DOHH2 (cell line): ENCODE data around the gene FOSL2.

Source experiments
- H3F3A ChIP-seq: fragments of 200-600 bp; sonication (generic), shearing (Covaris generic); 2 replicates; pipeline ENCODE4 v1.6.0; 2016; ENCODE audit warnings: antibody characterized with exemption, mild to moderate bottlenecking; ENCODE audit not compliant: control insufficient read depth, insufficient read depth
- H3K27ac ChIP-seq: fragments of 200-600 bp; sonication (generic); 2 replicates; pipeline ENCODE4 v1.5.1; 2014; ENCODE audit warnings: low read depth, mild to moderate bottlenecking, low read length, moderate library complexity
- H3K27me3 ChIP-seq: fragments of 200-600 bp; sonication (generic); 2 replicates; pipeline ENCODE4 v1.6.1; 2014; ENCODE audit warnings: mild to moderate bottlenecking, low read length, mixed read lengths; ENCODE audit not compliant: control insufficient read depth
- H3K36me3 ChIP-seq: fragments of 200-600 bp; sonication (generic); 2 replicates; pipeline ENCODE4 v1.6.1; 2014; ENCODE audit warnings: mild to moderate bottlenecking, low read length, moderate library complexity, mixed read lengths; ENCODE audit not compliant: control insufficient read depth
- H3K4me1 ChIP-seq: fragments of 200-600 bp; sonication (generic); 2 replicates; pipeline ENCODE4 v1.6.1; 2014; ENCODE audit warnings: mild to moderate bottlenecking, low read length, mixed read lengths; ENCODE audit not compliant: control insufficient read depth
- H3K4me2 ChIP-seq: fragments of 200-600 bp; sonication (generic); 2 replicates; pipeline ENCODE4 v1.6.0; 2014; ENCODE audit warnings: mild to moderate bottlenecking, low read length, moderate library complexity
- H3K4me3 ChIP-seq: fragments of 200-600 bp; sonication (generic); 2 replicates; pipeline ENCODE4 v1.5.1; 2014; ENCODE audit warnings: mild to moderate bottlenecking, low read length, mixed read lengths
- H3K79me2 ChIP-seq: fragments of 200-600 bp; sonication (generic); 2 replicates; pipeline ENCODE4 v1.6.1; 2014; ENCODE audit warnings: mild to moderate bottlenecking, low read length, mixed read lengths; ENCODE audit not compliant: control insufficient read depth
- H3K9me2 ChIP-seq: fragments of 200-600 bp; sonication (generic); replicated peaks from 2 replicates; pipeline ENCODE4 v1.6.1; 2014; ENCODE audit warnings: mild to moderate bottlenecking, low read length, mixed read lengths; ENCODE audit not compliant: control insufficient read depth
- H3K9me3 ChIP-seq: fragments of 200-600 bp; sonication (generic); 2 replicates; pipeline ENCODE4 v1.6.1; 2014; ENCODE audit warnings: antibody characterized with exemption, low read length, mixed read lengths; ENCODE audit not compliant: control insufficient read depth, insufficient read depth
- H4K20me1 ChIP-seq: fragments of 200-600 bp; sonication (generic); 2 replicates; pipeline ENCODE4 v1.6.0; 2014; ENCODE audit warnings: low read depth, mild to moderate bottlenecking, antibody characterized with exemption, low read length, moderate library complexity; ENCODE audit not compliant: control insufficient read depth, insufficient read depth
- CTCF ChIP-seq: fragments of 200-600 bp; sonication (generic); IDR thresholded peaks from one replicate; pipeline ENCODE4 v1.5.1; 2014; ENCODE audit warnings: antibody characterized with exemption, mild to moderate bottlenecking, low read depth, low read length; ENCODE audit not compliant: poor library complexity, severe bottlenecking
- EZH2phosphoT487 ChIP-seq: fragments of 200-600 bp; sonication (generic); IDR thresholded peaks from 2 replicates; pipeline ENCODE4 v1.6.1; 2017; ENCODE audit warnings: borderline replicate concordance, mild to moderate bottlenecking, antibody characterized with exemption, low read length, moderate library complexity, mixed read lengths

Gene FOSL2

GRCh38 chr2:28399289-28399688, 6.6 kb downstream of the FOSL2 start:
- no peak overlapping the region for H3K4me3 ChIP-seq
- no peaks in the 10 kb centered on the region for H3K36me3 ChIP-seq
- H3K27me3 ChIP-seq = peaks cover 35% of the 10 kb centered on the region
- H3K9me3 ChIP-seq = no peaks in the 10 kb centered on the region
- no peak overlapping the region for H3K4me2 ChIP-seq
- no peak overlapping the region for H3K27ac ChIP-seq
- no peaks in the 10 kb centered on the region for H3K79me2 ChIP-seq
- no peaks in the 10 kb centered on the region for H3K9me2 ChIP-seq
- 0 out of 2 replicates have a peak, but pooled peaks cover 2% of the 10 kb centered on the region for H4K20me1 ChIP-seq
- H3F3A ChIP-seq = no peaks in the 10 kb centered on the region
- no peaks in the 10 kb centered on the region for H3K4me1 ChIP-seq
- no peak for TF ChIP-seq CTCF
- TF ChIP-seq EZH2phosphoT487 = no peak

- H3K79me2 ChIP-seq = no peaks in the 10 kb centered on the region
- H3K27ac ChIP-seq = no peak overlapping the region
- no peaks in the 10 kb centered on the region for H3K9me3 ChIP-seq
- no peaks in the 10 kb centered on the region for H3F3A ChIP-seq
- H3K4me3 ChIP-seq = no peak overlapping the region
- H3K9me2 ChIP-seq = no peaks in the 10 kb centered on the region
- no peak for TF ChIP-seq CTCF
- no peak for TF ChIP-seq EZH2phosphoT487
- no peaks in the 10 kb centered on the region for H3K36me3 ChIP-seq
- H3K4me1 ChIP-seq = no peaks in the 10 kb centered on the region
- no peaks in the 10 kb centered on the region for H4K20me1 ChIP-seq
- peaks cover 28% of the 10 kb centered on the region for H3K27me3 ChIP-seq
- H3K4me2 ChIP-seq = no peak overlapping the region
Measured at GRCh38 chr2:28399956-28400355, 7.3 kb downstream of the FOSL2 start.

- TF ChIP-seq CTCF (no peak), EZH2phosphoT487 (no peak)
- no peaks in the 10 kb centered on the region for H4K20me1 ChIP-seq
- no peaks in the 10 kb centered on the region for H3K79me2 ChIP-seq
- H3F3A ChIP-seq = no peaks in the 10 kb centered on the region
- no peaks in the 10 kb centered on the region for H3K9me2 ChIP-seq
- H3K27ac ChIP-seq = no peak overlapping the region
- no peaks in the 10 kb centered on the region for H3K36me3 ChIP-seq
- peaks cover 24% of the 10 kb centered on the region for H3K27me3 ChIP-seq
- H3K9me3 ChIP-seq = no peaks in the 10 kb centered on the region
- no peak overlapping the region for H3K4me2 ChIP-seq
- H3K4me3 ChIP-seq = no peak overlapping the region
- no peaks in the 10 kb centered on the region for H3K4me1 ChIP-seq
Measured at GRCh38 chr2:28400419-28400818, 7.8 kb downstream of the FOSL2 start.

- no peak overlapping the region for H3K27ac ChIP-seq
- no peaks in the 10 kb centered on the region for H3K4me1 ChIP-seq
- no peaks in the 10 kb centered on the region for H3K79me2 ChIP-seq
- H3K9me2 ChIP-seq = no peaks in the 10 kb centered on the region
- H3F3A ChIP-seq = no peaks in the 10 kb centered on the region
- no peaks in the 10 kb centered on the region for H3K36me3 ChIP-seq
- H4K20me1 ChIP-seq = no peaks in the 10 kb centered on the region
- H3K9me3 ChIP-seq = no peaks in the 10 kb centered on the region
- H3K4me3 ChIP-seq = no peak overlapping the region
- no peak overlapping the region for H3K4me2 ChIP-seq
- peaks cover 19% of the 10 kb centered on the region for H3K27me3 ChIP-seq
- TF ChIP-seq CTCF = no peak
- no peak for TF ChIP-seq EZH2phosphoT487
Measured at GRCh38 chr2:28400921-28401320, 8.3 kb downstream of the FOSL2 start.
